Measurements from ENCODE around the gene GPATCH8. TPM values are rescaled to one million over a fixed set of nuclear protein-coding genes. Genes with fewer than 3 reads are reported as not detected.
A peak's percentile ranks its signal among the peaks of the same experiment; 100 is the strongest.

GPATCH8 gene
- total and polyA plus RNA-seq, 2 donors (not counting 3 experiments of a cell fraction or from before 2014, with no cell fraction given) = 14.6 to 35.3 TPM

GRCh38 chr17:44363613-44364159 is 139.5 kb downstream of the GPATCH8 start, which contains the start of gene FAM171A2:
FAM171A2 (minus strand) TSS chr17:44363853; CDS start chr17:44363714, 139 bp downstream.
- Histone ChIP-seq H2AFZ (ENCODE audit: low read depth, low read length) (peak within 1 kb of the TSS; percentile 20), H3K9ac (replicated peaks; ENCODE audit: extremely low read depth, insufficient read depth, low read length) (peak within 1 kb of the TSS; percentile 63), H3K9me1 (replicated peaks; ENCODE audit: control insufficient read depth, extremely low read depth, insufficient read depth, low read length) (no peaks in the 10 kb centered on the region), H4K20me1 (replicated peaks; ENCODE audit: control insufficient read depth, extremely low read depth, insufficient read depth, low read length) (no peaks in the 10 kb centered on the region), H3K9me3 (replicated peaks; ENCODE audit: control insufficient read depth, insufficient read depth, low read length) (no peaks in the 10 kb centered on the region), H3K4me2 (ENCODE audit: insufficient read depth, low read length) (peak within 1 kb of the TSS; percentile 62), H3K79me2 (ENCODE audit: control insufficient read depth, insufficient read depth, low read length) (no peaks in the 10 kb centered on the region), H3K4me3 (replicated peaks in 1 of 3; ENCODE audit: insufficient read depth in 1 of 3, low read depth in 1 of 3, low read length in 3 of 3) (peak within 1 kb of the TSS; percentile 33 to 85 (median 37)), H3K36me3 (ENCODE audit: control insufficient read depth in 2 of 2, extremely low read depth in 1 of 2, insufficient read depth in 2 of 2, low read length in 2 of 2) (no peaks in the 10 kb centered on the region), H3K4me1 (ENCODE audit: control insufficient read depth, extremely low read depth, insufficient read depth, low read length) (peaks cover 5% of the 10 kb centered on the region), H3K27ac (ENCODE audit: insufficient read depth, low read depth, low read length) (no peak within 1 kb of the TSS), H3K27me3 (ENCODE audit: control insufficient read depth in 2 of 2, insufficient read depth in 2 of 2, low read length in 2 of 2) (peaks cover 6 to 8% of the 10 kb centered on the region in 2 experiments)
- dilution Hi-C loops (cut with MboI; ENCODE audit: extremely low pct_ligation_motif_present, low sequenced_read_pairs) = no loop called here
- BruUV-seq (replicated peaks) = no TSS peak
- ChIA-PET CTCF (interaction anchor here (0.5 to 4.1 kb wide), 28 partner anchors 8 to 195 kb away, joined by 3 to 39 read pairs (median 6); partner anchors contain the start of genes ATXN7L3 and GRN), POLR2A (interaction anchor here (0.6 kb wide), 1 partner anchor 15 kb away, joined by 3 read pairs; no protein-coding TSS in a partner anchor)
- FAIRE-seq (peak; percentile 52), DNase-seq (ENCODE audit: low read depth, low spot score) (peak; percentile 56)
- intact Hi-C loops (cut with micrococcal nuclease) = no loop called here
- TF ChIP-seq POLR2AphosphoS5 (IDR thresholded peaks at IDR 0.05; ENCODE audit: insufficient read depth, low read depth, low read length) = peak; percentile 73
- no peak for TF ChIP-seq MAX (IDR thresholded peaks at IDR 0.05; ENCODE audit: insufficient read depth, insufficient read length)
- TF ChIP-seq EZH2 (IDR thresholded peaks at IDR 0.05; ENCODE audit: borderline replicate concordance, low read depth, low read length, severe bottlenecking) = no peak
- TF ChIP-seq FOS (IDR thresholded peaks at IDR 0.05; ENCODE audit: borderline replicate concordance, insufficient read depth, low read length) = peak; percentile 5
- peak; percentile 64 for TF ChIP-seq POLR2A (IDR thresholded peaks at IDR 0.05; ENCODE audit: low read depth, low read length)
- TF ChIP-seq CTCF (IDR thresholded peaks at IDR 0.05; ENCODE audit: extremely low read depth in 1 of 2, insufficient read depth in 1 of 2, low read depth in 1 of 2, low read length in 2 of 2) = peak; percentile 53 to 60
- no peak for TF ChIP-seq JUN (IDR thresholded peaks at IDR 0.05; ENCODE audit: borderline replicate concordance, insufficient read depth, insufficient read length, low read depth)
- TF ChIP-seq MYC (IDR thresholded peaks at IDR 0.05; ENCODE audit: low read depth, low read length) = no peak
- TF ChIP-seq GATA2 (IDR thresholded peaks at IDR 0.05; ENCODE audit: insufficient read depth, insufficient read length, low read depth, low read length) = no peak

Measured in endothelial cell of umbilical vein (primary cell).